GM06990 (cell line): ENCODE results near the gene VPS13D.
A peak's percentile ranks its signal among the peaks of the same experiment; 100 is the strongest.

ENCODE experiments used
- DNase-seq: peaks from one replicate; pipeline ENCODE4 v3.0.0-alpha.2; 2011; ENCODE audit not compliant: insufficient read length; ENCODE audit errors: extremely low read depth
- H3K27me3 ChIP-seq: replicated peaks from 2 replicates; pipeline ENCODE4 v1.6.0; 2011; ENCODE audit warnings: low read length; ENCODE audit not compliant: control insufficient read depth, insufficient read depth
- H3K36me3 ChIP-seq: 2 replicates; pipeline ENCODE4 v1.5.1; 2011; ENCODE audit warnings: low read length; ENCODE audit not compliant: control insufficient read depth, insufficient read depth
- H3K4me3 ChIP-seq: replicated peaks from 2 replicates; pipeline ENCODE4 v1.5.1; 2011; ENCODE audit warnings: low read depth, mild to moderate bottlenecking, control low read depth, low read length
- TF ChIP-seq, protein P1 (sequence below): IDR thresholded peaks from 2 replicates; pipeline ENCODE4 v1.5.1; 2011; ENCODE audit warnings: low read length, control low read depth, mild to moderate bottlenecking, inconsistent platforms; ENCODE audit not compliant: insufficient read depth, poor library complexity, severe bottlenecking

VPS13D gene

GRCh38 chr1:12229386-12229834 lies 420 bp upstream of the VPS13D start:
- no peak for DNase-seq
- TF ChIP-seq, protein P1, sequence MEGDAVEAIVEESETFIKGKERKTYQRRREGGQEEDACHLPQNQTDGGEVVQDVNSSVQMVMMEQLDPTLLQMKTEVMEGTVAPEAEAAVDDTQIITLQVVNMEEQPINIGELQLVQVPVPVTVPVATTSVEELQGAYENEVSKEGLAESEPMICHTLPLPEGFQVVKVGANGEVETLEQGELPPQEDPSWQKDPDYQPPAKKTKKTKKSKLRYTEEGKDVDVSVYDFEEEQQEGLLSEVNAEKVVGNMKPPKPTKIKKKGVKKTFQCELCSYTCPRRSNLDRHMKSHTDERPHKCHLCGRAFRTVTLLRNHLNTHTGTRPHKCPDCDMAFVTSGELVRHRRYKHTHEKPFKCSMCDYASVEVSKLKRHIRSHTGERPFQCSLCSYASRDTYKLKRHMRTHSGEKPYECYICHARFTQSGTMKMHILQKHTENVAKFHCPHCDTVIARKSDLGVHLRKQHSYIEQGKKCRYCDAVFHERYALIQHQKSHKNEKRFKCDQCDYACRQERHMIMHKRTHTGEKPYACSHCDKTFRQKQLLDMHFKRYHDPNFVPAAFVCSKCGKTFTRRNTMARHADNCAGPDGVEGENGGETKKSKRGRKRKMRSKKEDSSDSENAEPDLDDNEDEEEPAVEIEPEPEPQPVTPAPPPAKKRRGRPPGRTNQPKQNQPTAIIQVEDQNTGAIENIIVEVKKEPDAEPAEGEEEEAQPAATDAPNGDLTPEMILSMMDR = no peak
- no peaks in the 10 kb centered on the region for H3K36me3 ChIP-seq
- no peak overlapping the region; the same call in 1 of the 2 replicates for H3K4me3 ChIP-seq
- no peaks in the 10 kb centered on the region for H3K27me3 ChIP-seq

GRCh38 chr1:12230549-12231275 lies 882 bp downstream of the VPS13D start:
- peak; percentile 27 for DNase-seq
- Histone ChIP-seq H3K4me3 (peak overlapping the region; percentile 65), H3K36me3 (peaks cover 2% of the 10 kb centered on the region; the same call in 1 of the 2 replicates), H3K27me3 (no peaks in the 10 kb centered on the region)
- TF ChIP-seq, protein P1 = no peak

DNA sequence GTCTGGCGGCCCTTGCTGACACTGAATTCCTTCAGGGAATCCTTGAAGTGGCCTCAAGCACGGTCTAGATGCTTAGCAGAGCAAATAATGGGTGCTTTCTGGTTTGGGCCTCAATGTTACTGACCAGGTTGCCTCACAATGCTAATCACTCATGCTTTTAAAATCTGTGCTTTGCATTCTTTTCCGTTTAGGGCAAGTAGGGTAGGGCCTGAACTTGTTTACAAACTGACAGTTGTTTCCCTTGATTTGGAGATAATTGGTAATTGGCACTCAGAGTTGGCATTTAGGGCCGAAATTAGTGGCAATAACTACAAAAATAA lies 1.4 kb downstream of the VPS13D start:
- H3K27me3 ChIP-seq = no peaks in the 10 kb centered on the region
- peaks cover 2% of the 10 kb centered on the region; the same call in 1 of the 2 replicates for H3K36me3 ChIP-seq
- H3K4me3 ChIP-seq = peak overlapping the region; percentile 65
- no peak for DNase-seq
- TF ChIP-seq, protein P1 = no peak

DNA sequence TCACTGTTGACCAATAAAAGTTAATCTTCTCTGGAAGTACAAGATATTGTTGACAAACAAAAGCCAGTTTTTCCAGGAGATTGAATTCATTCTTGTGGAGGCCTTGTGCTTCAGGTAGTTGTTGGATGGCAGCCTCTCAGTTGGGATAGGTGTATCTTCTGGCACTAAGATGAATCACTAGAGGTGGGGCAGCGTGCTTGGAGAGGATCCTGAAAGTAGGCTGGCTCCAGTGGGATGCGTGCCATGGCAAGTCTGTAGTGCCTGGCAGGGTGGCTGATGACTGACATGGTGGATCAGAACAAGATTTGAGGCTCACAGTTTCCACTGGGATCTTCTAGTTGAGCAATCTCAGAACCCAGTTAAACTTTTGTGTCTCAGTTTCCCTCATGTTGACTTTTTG lies 2.4 kb downstream of the VPS13D start:
- Histone ChIP-seq H3K27me3 (no peaks in the 10 kb centered on the region), H3K4me3 (no peak overlapping the region), H3K36me3 (peaks cover 2% of the 10 kb centered on the region; the same call in 1 of the 2 replicates)
- TF ChIP-seq, protein P1 = no peak
- no peak for DNase-seq

GRCh38 chr1:12244078-12244477 lies 14.2 kb downstream of the VPS13D start:
- Histone ChIP-seq H3K4me3 (no peak overlapping the region), H3K27me3 (no peaks in the 10 kb centered on the region), H3K36me3 (peaks cover 4% of the 10 kb centered on the region; the same call in 1 of the 2 replicates)
- DNase-seq = no peak
- TF ChIP-seq, protein P1 = peak; percentile 42
